ENCODE measurements around the gene C16orf46.

The C16orf46 gene

GRCh38 chr16:81073560-81074330 lies 3.3 kb downstream of the C16orf46 start:
- no peak for DNase-seq

- DNase-seq, result no peak
Measured at GRCh38 chr16:81071805-81072204, 5.2 kb downstream of the C16orf46 start.

GRCh38 chr16:81070979-81071378 lies 6.1 kb downstream of the C16orf46 start:
- no peak for DNase-seq

- DNase-seq, result no peak
Measured at GRCh38 chr16:81069063-81069462, 8.0 kb downstream of the C16orf46 start.

DNA sequence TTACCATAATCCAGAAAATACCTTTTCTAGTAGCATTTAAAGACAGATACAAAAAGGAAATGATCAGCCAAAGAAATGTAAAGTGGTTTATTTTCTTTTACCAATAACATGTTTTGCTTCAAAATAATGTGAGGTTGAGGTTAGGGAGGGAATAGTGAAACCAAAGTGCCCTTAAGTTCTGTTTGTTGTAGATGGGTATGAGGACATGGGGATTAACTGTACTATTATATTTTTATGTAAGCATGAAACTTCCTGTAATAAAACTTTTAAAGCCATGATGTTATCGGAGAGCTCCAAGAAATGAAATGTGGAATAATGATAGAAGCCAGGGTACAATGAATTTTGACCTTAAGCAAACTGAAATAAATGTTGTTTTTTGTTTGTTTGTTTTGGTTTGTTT lies 9.9 kb downstream of the C16orf46 start:
- no peak for DNase-seq

GRCh38 chr16:81066681-81067080 lies 10.4 kb downstream of the C16orf46 start:
- no peak for DNase-seq

GRCh38 chr16:81061871-81062608 lies 15.0 kb downstream of the C16orf46 start:
- no peak for DNase-seq

DNA sequence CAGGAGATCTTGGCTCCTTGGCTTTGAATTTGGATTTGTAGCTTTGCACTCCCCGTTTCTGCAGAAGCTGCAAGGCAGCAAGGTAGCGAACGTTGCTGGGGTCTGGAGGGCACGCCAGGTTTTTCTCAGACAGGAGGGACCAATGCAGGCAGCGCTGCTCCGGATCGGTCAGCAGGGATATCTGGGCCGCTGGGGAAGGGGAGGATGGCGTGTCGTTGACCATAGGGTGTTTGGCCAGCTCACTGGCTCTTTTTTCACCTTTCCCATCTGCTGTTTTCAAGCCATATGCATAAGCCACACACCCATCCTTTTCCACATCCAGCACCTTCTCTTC lies 15.8 kb downstream of the C16orf46 start:
- no peak for DNase-seq

- no peak for DNase-seq
Measured at GRCh38 chr16:81060576-81061306, 16.3 kb downstream of the C16orf46 start.

DNA sequence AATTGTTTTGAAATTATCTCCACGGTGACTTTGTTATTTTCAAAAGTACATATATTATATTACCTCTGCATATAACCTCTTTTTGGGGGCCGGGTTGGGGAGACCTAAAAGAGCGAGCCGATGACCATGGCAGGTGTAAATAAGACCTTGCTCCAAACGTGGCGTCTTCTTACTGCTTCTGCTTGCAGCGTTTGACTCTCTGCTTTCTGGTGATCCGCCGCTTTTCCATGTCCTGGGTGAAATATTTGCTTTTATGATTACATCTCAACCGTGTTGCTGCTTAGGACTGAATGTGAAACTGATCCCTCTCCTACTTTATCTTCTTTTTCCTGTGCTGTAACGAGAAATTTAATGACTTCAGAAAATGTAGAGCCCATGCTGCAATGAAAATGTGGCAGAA lies 23.3 kb downstream of the C16orf46 start:
- no peak for DNase-seq

DNA sequence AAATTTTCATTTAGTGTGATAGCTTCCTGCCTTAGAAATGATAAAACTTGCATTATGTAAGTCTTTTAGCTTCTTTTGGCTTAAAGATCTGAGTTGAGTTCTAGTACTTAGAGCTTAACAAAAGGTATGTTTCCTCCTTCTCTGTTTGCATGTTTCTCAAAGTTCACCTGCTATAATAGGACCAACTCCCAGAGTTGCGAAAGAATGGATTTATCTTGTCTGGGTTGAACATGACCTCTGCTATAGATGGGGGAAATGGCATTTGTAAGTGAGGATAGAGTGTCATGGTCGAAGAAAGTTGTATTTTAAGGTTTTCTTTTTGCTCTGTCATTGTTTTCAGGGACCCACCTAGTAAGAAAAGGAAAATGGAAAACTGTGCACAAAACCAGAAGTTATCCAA lies 34.2 kb downstream of the C16orf46 start:
- DNase-seq, result no peak

DNA sequence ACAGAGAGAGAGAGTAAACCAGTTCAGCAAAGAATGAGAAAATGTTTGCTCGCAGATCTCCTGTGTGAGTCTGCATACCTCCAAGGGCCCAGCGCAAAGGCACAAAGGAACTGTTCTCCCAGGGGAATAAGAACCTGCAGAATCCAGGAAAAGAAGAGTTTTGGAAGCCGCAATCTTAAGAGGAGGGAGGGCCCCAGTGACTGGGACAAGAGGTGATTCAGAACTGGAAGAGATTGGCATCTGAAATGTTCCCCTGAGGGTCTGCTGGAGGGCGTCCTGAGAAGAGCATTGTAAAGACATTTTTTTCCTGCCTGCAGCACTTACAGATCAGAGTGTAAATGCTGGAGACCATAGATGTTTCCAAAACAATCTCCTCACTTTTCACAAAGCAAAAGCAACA lies 35.3 kb downstream of the C16orf46 start:
- no peak for DNase-seq

- no peak for DNase-seq
Measured at GRCh38 chr16:81040842-81041241, 36.2 kb downstream of the C16orf46 start.

GRCh38 chr16:81040131-81040530 lies 36.9 kb downstream of the C16orf46 start:
- no peak for DNase-seq

GRCh38 chr16:81036751-81037350 lies 40.2 kb downstream of the C16orf46 start:
- peak; percentile 24 for DNase-seq

DNA sequence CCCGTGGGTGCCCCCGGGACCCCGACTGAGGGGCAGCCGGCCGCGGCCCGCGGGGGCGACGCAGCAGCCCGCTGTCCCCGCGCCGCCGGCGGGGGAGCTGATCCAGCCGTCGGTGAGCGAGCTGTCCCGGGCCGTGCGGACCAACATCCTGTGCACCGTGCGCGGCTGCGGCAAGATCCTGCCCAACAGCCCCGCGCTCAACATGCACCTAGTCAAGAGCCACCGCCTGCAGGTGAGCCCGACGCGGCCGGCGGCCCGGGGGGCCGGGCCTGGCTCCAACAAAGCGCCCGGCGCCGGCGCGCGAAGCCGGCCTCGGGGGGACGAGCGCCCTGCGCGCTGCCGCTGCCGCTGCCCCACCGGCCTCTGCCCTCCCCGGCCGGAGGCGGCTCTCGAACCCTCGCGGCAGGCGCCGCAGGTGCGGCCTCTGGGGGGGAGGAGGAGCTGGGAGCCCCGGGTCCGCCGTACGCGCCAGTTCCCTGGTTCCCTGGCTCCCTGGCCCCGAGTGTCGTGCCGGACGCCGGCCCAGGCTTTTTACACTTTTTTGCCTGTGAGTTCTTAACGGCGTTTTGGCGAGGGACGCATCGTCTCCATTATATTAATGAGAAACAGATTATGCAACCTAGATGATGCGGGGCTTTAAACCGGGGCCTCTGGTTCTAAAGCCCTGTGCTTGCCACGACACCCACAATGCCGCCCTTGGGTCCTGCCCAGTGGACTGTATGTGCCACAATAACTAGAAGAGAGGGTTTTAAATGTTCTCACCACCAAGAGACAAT lies 40.9 kb downstream of the C16orf46 start:
- peak; percentile 68 for DNase-seq

DNA sequence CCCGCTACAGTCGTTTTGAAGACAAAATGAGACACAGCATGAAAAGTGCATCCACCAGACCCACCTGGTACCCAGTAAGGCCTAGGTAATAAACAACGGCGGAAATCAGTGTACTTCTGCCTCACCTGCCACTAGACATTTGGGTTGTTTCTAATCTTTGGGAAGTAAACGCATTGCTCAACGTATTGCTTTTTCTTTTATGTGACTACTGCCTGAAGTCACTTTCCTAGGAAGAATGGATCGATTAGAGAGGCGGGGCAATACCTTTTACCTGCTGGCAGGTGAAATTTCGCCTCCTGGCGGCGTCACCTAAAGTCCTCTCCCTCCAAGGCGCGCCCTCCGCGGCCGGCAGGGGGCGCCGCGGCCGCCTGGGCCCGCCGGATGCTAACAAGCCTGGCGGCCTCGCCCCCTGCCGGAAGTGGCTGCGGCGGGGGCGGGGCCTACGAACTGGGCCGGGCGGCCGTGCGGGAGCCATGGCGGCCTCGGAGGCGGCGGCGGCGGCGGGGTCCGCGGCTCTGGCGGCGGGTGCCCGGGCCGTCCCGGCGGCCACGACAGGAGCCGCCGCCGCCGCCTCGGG lies 41.6 kb downstream of the C16orf46 start, which contains the start of gene ATMIN:
TSS of gene ATMIN (plus strand) at position 445 of the 577 bp plus-strand sequence. CDS start at position 474, 29 bp downstream.
- DNase-seq, result peak; percentile 98

DNA sequence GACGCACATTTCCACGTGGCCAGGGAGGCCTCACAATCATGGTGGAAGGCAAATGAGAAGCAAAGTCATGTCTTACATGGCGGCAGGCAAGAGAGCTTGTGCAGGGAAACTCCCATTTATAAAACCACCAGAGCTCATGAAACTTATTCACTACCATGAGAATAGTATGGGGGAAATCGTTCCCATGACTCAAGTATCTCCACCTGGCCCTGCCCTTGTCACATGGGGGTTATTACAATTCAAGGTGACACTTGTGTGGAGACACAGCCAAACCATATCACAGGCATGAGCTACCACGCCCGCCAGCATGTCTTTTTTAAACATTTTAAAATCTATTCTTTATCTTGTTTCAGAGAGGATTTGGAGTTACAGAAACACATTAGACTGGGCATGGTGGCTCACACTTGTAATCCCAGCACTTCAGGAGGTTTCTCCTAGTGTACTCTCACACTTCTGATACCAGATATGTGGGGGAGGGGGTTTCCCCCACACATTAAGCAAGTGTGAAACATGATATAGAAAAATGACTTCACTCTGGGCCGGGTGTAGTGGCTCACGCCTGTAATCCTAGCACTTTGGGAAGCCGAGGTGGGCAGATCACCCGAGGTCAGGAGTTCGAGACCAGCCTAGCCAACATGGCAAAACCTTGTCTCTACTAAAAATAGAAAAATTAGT lies 47.0 kb downstream of the C16orf46 start:
- no peak for DNase-seq

- no peak for DNase-seq
Measured at GRCh38 chr16:81026429-81026828, 50.6 kb downstream of the C16orf46 start.

GRCh38 chr16:81018496-81018895 lies 58.5 kb downstream of the C16orf46 start:
- no peak for DNase-seq

- no peak for DNase-seq
Measured at GRCh38 chr16:81014672-81015071, 62.4 kb downstream of the C16orf46 start.

DNA sequence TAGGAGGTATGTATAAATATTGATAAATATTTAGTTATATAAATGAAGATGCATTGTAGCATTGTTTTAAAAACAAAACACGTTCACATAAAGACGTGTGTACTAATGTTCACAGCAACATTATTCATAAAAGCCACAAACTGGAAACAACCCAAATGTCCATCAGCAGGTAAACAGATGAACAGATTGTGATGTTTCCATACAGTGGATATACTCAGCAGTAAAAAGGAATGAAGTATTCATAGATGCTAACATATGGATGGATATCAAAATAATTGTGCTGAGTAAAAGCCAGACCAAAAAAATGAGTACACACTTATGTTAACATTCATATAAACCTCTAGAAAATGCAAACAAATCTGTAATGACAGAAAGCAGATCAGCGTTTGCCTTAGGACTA lies 64.1 kb downstream of the C16orf46 start:
- DNase-seq, result no peak
